Stomach (tissue), 9 donors: ENCODE results near the gene LRTM1. TPM values are rescaled to one million over a fixed set of nuclear protein-coding genes. Genes with fewer than 3 reads are reported as not detected.

Source experiments
- DNase-seq, 2 donors: peaks; one replicate each; pipeline versions ENCODE4 v3.0.0 to v3.0.0-alpha.2; 2013 to 2019
- H3K27ac ChIP-seq, 5 donors: fragments of 200-600 bp in 4 of 5; sonication (generic) in 4 of 5; one replicate each; pipeline ENCODE4 v1.5.1; 2013 to 2019; ENCODE audit warnings: mild to moderate bottlenecking in 1 of 5, moderate library complexity in 1 of 5
- H3K27me3 ChIP-seq, 3 donors: fragments of 200-600 bp; sonication (generic); one replicate each; pipeline ENCODE4 v1.5.1; 2017 to 2019; ENCODE audit warnings: mixed run types in 1 of 3
- H3K36me3 ChIP-seq, 4 donors: fragments of 200-600 bp; sonication (generic); 1 replicate in 3 of 4; 2 replicates in 1 of 4; pipeline ENCODE4 v1.5.1; 2016 to 2019
- H3K4me1 ChIP-seq, 4 donors: fragments of 200-600 bp; sonication (generic); one replicate each; pipeline ENCODE4 v1.5.1; 2016 to 2019
- H3K4me3 ChIP-seq, 4 donors: fragments of 200-600 bp; sonication (generic) in 3 of 4; one replicate each; pipeline ENCODE4 v1.5.1; 2016 to 2019; ENCODE audit warnings: mild to moderate bottlenecking in 1 of 4
- H3K9me3 ChIP-seq, 4 donors: fragments of 200-600 bp; sonication (generic); one replicate each; pipeline ENCODE4 v1.5.1; 2016 to 2019
- EP300 ChIP-seq: sonication (generic); formaldehyde crosslinking; IDR thresholded peaks from one replicate; pipeline ENCODE4 v1.6.1; 2017; ENCODE audit warnings: antibody characterized with exemption
- POLR2A ChIP-seq, 4 donors: fragments of 450-650 bp; IDR thresholded peaks; one replicate each; pipeline ENCODE4 v1.6.1; 2016; ENCODE audit warnings: antibody characterized with exemption in 4 of 4, control low read depth in 2 of 4, mild to moderate bottlenecking in 1 of 4, moderate library complexity in 1 of 4
- POLR2AphosphoS5 ChIP-seq, 3 donors: sonication (generic); formaldehyde crosslinking; IDR thresholded peaks; one replicate each; pipeline ENCODE4 v1.6.1; 2016; ENCODE audit warnings: antibody characterized with exemption in 3 of 3
- WGBS, 5 donors: extraction: QIAGEN DNeasy Blood & Tissue Kit in 3 of 5; methylation state at CpG; one replicate each; pipeline versions ENCODE4 v1.1.5 to v1.1.7; 2013 to 2018; 5-methylcytosine and 5-hydroxymethylcytosine counted together
- intact Hi-C: fragments of 100-400 bp; cut with DNase I; formaldehyde crosslinking; loops from one replicate; pipeline ENCODE4 v1.15.1; 2023; ENCODE audit warnings: low total_unique reads
- polyA plus RNA-seq, 3 donors: library from polyadenylated mRNA; stranded (reverse); fragments of 200-250 nt; gene quantifications; one replicate each; pipeline ENCODE4 v1.2.3, GENCODE V29; 2013
- total RNA-seq, 5 donors: library from RNA; depleted of rRNA; stranded (reverse); fragments of >200 nt; gene quantifications; one replicate each; pipeline versions ENCODE4 v1.1.0 to v1.2.3, GENCODE V29; 2014 to 2016
- TF ChIP-seq, protein P1 (sequence below), 7 experiments: fragments of 450-650 bp in 4 of 7; fragments of 200-600 bp in 3 of 7; sonication (generic) in 3 of 7; IDR thresholded peaks; one replicate each; pipeline ENCODE4 v1.5.1; 2016 to 2019; ENCODE audit warnings: antibody characterized with exemption in 7 of 7, control low read depth in 2 of 7, mild to moderate bottlenecking in 1 of 7
- donor health status: healthy with polysubstance abuse.
- donor health status: Bipolar disorder and iron deficiency.
- donor health status: healthy.

Gene LRTM1
- total and polyA plus RNA-seq, 8 donors = not detected

DNA sequence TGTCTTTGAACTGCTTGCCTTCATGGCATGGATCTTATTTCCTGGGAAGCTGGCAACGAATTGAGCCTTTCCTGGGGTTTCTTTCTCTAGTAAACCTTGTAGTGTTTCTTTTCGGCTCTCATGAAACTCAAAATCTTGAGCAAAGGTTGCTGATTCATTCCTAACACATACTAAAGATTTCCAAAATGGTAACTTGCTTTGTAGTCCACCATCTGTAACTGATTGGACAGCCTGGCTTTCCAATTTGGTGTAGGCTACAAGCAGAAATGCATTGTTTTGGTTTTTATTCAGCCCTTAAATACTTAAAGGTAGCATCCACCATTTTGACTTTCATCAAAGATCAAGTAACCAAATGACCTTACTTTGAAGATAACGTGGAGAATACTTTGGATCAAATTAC is 38.1 kb downstream of the LRTM1 start:
- no peak overlapping the region for H3K27ac ChIP-seq
- 76 to 89% (median 81%) methylated on average over 3 of the region's 3 CpGs for WGBS, 5 donors
- intact Hi-C loops = no loop called here

DNA sequence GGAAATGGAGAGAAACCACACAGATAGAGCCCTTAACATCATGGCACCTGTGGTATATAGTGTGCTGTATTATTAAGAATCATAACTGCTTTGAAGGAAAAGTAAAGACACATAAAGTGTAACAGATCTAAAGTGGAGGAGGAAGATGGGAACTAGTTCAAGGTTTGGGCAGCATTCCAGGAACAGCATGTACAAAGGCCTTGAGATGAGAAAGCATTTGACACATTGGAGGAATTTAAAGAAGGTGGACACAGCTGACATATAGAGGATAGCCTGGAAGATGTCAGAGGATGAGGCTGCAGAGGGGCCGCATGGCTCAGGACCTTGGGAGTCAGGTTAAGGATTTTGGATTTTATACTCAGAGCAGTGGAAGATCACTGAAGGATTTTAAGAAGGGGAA is 39.0 kb downstream of the LRTM1 start:
- WGBS, 5 donors = 89 to 100% (median 95%) methylated on average over 1 of the region's 1 CpG
- no peak overlapping the region for H3K4me3 ChIP-seq
- intact Hi-C loops = no loop called here
- peaks cover 0 to 25% (median 9%) of the 10 kb centered on the region in 4 donors for H3K4me1 ChIP-seq
- TF ChIP-seq, protein P1, sequence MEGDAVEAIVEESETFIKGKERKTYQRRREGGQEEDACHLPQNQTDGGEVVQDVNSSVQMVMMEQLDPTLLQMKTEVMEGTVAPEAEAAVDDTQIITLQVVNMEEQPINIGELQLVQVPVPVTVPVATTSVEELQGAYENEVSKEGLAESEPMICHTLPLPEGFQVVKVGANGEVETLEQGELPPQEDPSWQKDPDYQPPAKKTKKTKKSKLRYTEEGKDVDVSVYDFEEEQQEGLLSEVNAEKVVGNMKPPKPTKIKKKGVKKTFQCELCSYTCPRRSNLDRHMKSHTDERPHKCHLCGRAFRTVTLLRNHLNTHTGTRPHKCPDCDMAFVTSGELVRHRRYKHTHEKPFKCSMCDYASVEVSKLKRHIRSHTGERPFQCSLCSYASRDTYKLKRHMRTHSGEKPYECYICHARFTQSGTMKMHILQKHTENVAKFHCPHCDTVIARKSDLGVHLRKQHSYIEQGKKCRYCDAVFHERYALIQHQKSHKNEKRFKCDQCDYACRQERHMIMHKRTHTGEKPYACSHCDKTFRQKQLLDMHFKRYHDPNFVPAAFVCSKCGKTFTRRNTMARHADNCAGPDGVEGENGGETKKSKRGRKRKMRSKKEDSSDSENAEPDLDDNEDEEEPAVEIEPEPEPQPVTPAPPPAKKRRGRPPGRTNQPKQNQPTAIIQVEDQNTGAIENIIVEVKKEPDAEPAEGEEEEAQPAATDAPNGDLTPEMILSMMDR (IDR thresholded peaks at IDR 0.05) = no peak
- TF ChIP-seq POLR2AphosphoS5 (IDR thresholded peaks at IDR 0.05) (no peak), POLR2A (IDR thresholded peaks at IDR 0.05) (no peak), EP300 (no peak)
- no peaks in the 10 kb centered on the region for H3K36me3 ChIP-seq
- DNase-seq = no peak
- H3K27ac ChIP-seq = no peak overlapping the region
- no peaks in the 10 kb centered on the region for H3K9me3 ChIP-seq
- no peaks in the 10 kb centered on the region for H3K27me3 ChIP-seq

More for the DNA sequence above, 38.1 kb downstream of the LRTM1 start:
- H3K9me3 ChIP-seq = no peaks in the 10 kb centered on the region
- no peaks in the 10 kb centered on the region for H3K27me3 ChIP-seq
- no peak for TF ChIP-seq POLR2A (IDR thresholded peaks at IDR 0.05)
- no peak for TF ChIP-seq EP300
- TF ChIP-seq, protein P1 (IDR thresholded peaks at IDR 0.05) = no peak
- no peak for TF ChIP-seq POLR2AphosphoS5 (IDR thresholded peaks at IDR 0.05)
- no peaks in the 10 kb centered on the region for H3K36me3 ChIP-seq
- no peak overlapping the region for H3K4me3 ChIP-seq
- no peak for DNase-seq
- H3K4me1 ChIP-seq = peaks cover 0 to 25% (median 9%) of the 10 kb centered on the region in 4 donors

DNA sequence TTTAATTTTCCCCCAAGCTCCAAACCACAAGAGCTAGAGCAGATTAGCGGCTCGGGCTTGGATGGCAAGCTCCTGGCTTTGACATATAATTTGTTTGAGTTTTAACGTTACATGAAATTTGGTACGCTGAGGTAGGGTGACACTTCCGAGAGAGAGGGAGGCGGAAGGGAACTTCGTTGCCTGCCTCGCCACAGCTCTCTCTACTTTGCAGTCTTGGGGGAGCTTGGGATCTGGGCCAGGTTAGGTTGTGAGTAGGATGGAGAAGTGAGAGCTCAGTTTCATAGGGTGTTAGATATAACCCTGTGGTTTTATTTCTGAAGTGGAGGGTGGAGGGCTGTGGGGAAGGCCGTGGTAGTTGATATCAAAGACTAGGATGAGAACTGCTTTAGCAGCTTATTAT is 39.7 kb downstream of the LRTM1 start:
- Histone ChIP-seq H3K27ac (no peak overlapping the region), H3K4me3 (no peak overlapping the region), H3K36me3 (no peaks in the 10 kb centered on the region), H3K9me3 (no peaks in the 10 kb centered on the region), H3K27me3 (no peaks in the 10 kb centered on the region), H3K4me1 (peaks cover 0 to 25% (median 9%) of the 10 kb centered on the region in 4 donors)
- intact Hi-C loops = no loop called here
- WGBS, 5 donors = 90 to 94% (median 91%) methylated on average over 9 of the region's 9 CpGs
- TF ChIP-seq POLR2A (IDR thresholded peaks at IDR 0.05) = no peak
- no peak for DNase-seq

DNA sequence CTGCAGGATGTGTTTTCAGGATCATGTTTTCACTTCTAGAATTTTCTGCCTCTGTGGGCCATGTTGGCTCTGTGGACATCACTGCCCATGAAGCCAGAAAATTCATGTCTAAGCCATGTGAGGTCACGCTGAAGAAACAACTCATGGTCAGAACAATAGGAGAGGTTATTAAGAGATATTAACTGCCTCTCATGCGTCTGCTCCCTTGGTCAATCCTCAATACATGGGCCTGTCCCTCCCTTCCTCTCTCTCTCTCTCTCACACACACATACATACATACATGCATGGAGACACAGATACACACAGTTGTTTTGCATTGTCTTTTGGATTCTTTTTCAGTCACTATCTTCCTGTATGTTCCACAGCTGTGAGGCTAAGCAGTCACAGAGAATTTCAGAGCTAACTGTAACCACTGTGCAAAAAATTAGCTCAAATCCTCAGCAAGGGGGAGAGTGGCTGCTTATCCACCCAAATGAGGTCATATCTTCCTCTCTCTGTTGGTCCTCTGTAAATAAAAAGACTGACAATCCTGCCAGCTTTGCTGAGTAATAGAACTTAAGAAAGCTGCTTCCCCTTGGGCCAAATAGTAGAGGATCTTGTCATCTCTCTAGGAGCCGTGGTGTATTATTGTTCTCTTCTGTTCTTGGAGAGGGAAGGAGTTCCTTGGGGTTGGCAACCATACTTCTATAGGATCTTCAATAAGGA is 45.6 kb downstream of the LRTM1 start:
- Histone ChIP-seq H3K4me1 (no peaks in the 10 kb centered on the region), H3K27me3 (no peaks in the 10 kb centered on the region), H3K27ac (peak overlapping the region in 1 of 5 donors; percentile 27), H3K36me3 (no peaks in the 10 kb centered on the region), H3K4me3 (no peak overlapping the region), H3K9me3 (no peaks in the 10 kb centered on the region)
- TF ChIP-seq POLR2AphosphoS5 (IDR thresholded peaks at IDR 0.05) (no peak), EP300 (no peak), POLR2A (IDR thresholded peaks at IDR 0.05) (no peak)
- TF ChIP-seq, protein P1 (IDR thresholded peaks at IDR 0.05) = no peak
- 37 to 69% (median 46%) methylated on average over 3 of the region's 3 CpGs for WGBS, 5 donors
- intact Hi-C loops = no loop called here
- DNase-seq = peak in 1 of 2 donors; percentile 63

DNA sequence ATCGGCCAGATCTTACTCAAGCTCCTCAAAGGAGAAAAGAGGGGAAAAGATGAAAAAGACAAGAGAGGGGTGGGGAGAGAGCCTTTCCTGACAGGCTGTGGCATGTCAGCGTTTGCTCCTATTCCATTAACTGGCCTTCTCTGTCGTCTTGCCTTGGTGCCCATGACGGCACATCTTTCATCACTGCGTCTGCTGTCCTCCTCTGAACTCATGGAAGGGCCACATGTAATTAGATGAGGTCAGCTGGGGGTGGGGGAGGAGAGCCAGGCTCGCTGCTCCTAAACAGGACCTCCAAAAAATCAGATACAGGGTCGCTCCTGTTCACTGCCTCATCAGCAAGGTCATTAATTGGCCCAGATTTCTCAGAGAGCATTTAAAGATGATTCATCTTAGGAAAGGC is 49.7 kb downstream of the LRTM1 start:
- TF ChIP-seq, protein P1 (IDR thresholded peaks at IDR 0.05) = no peak
- TF ChIP-seq POLR2A (IDR thresholded peaks at IDR 0.05) (no peak), EP300 (no peak), POLR2AphosphoS5 (IDR thresholded peaks at IDR 0.05) (no peak)
- H3K27ac ChIP-seq = no peak overlapping the region
- DNase-seq = no peak
- H3K36me3 ChIP-seq = no peaks in the 10 kb centered on the region
- no peak overlapping the region for H3K4me3 ChIP-seq
- no peaks in the 10 kb centered on the region for H3K27me3 ChIP-seq
- H3K9me3 ChIP-seq = no peaks in the 10 kb centered on the region
- WGBS, 5 donors = 57 to 74% (median 61%) methylated on average over 7 of the region's 7 CpGs
- no peaks in the 10 kb centered on the region for H3K4me1 ChIP-seq
- intact Hi-C loops = no loop called here
